Mucosa of descending colon (tissue), 3 donors: ENCODE results near the gene LGI4. TPM values are rescaled to one million over a fixed set of nuclear protein-coding genes. Genes with fewer than 3 reads are reported as not detected.

ENCODE experiments used
- ATAC-seq: fragments of 200-7000 bp; cut with Tn5 transposase; one replicate; pipeline ENCODE4 v1.9.1; 2020; ENCODE audit warnings: mild to moderate bottlenecking, moderate library complexity
- DNase-seq, 3 donors: peaks; one replicate each; pipeline ENCODE4 v3.0.0-alpha.2; 2020
- H3K36me3 ChIP-seq: fragments of 200-600 bp; one replicate; pipeline ENCODE4 v1.8.0; 2021; ENCODE audit warnings: low read depth, mild to moderate bottlenecking
- H3K4me1 ChIP-seq: fragments of 200-600 bp; one replicate; pipeline ENCODE4 v1.8.0; 2021; ENCODE audit warnings: low read depth, mild to moderate bottlenecking
- H3K4me3 ChIP-seq: fragments of 200-600 bp; one replicate; pipeline ENCODE4 v1.8.0; 2021; ENCODE audit warnings: mild to moderate bottlenecking
- H3K9me3 ChIP-seq: fragments of 200-600 bp; one replicate; pipeline ENCODE4 v1.8.0; 2021; ENCODE audit warnings: mild to moderate bottlenecking
- CTCF ChIP-seq: fragments of 200-600 bp; IDR thresholded peaks from one replicate; pipeline ENCODE4 v1.8.0; 2022; ENCODE audit warnings: antibody characterized with exemption, mild to moderate bottlenecking
- intact Hi-C, 2 donors: fragments of 100-400 bp; cut with DNase I in 1 of 2; cut with micrococcal nuclease in 1 of 2; formaldehyde crosslinking; loops; one replicate each; pipeline versions ENCODE4 v1.11.0 to v1.11.1; 2022; cut with DNase I, micrococcal nuclease
- total RNA-seq, 3 donors: library from RNA; stranded (reverse); fragmentation: NEBNext Ultra II Directional in 2 of 3; extraction: Animal tissue kit (Norgen Biotek cat#: 25700) in 2 of 3; gene quantifications; one replicate each; pipeline versions ENCODE4 v1.2.1 to v1.2.4, GENCODE V29; 2021 to 2023
- donor health status: DM: no; HTN: no; CAD: no; lungs with moderate emphysema.
- donor health status: DM: no; HTN: no; CAD: no.
- donor health status: DM: no; HTN: yes; CAD: no.

LGI4 gene
- total RNA-seq, 3 donors from 2014 or later: 14.1 to 38.8 (median 31.1) TPM

- intact Hi-C loops: no loop called here
- no peaks in the 10 kb centered on the region for H3K9me3 ChIP-seq
- peaks cover 62% of the 10 kb centered on the region for H3K4me1 ChIP-seq
- TF ChIP-seq CTCF: no peak
- no peak for DNase-seq
- H3K4me3 ChIP-seq: no peak overlapping the region
- H3K36me3 ChIP-seq: no peaks in the 10 kb centered on the region
- no peak for ATAC-seq
These were observed 8.3 kb downstream of the LGI4 start for GRCh38 chr19:35126624-35126959.

- H3K4me3 ChIP-seq: no peak overlapping the region
- peaks cover 61% of the 10 kb centered on the region for H3K4me1 ChIP-seq
- no peaks in the 10 kb centered on the region for H3K36me3 ChIP-seq
- intact Hi-C loops: no loop called here
- peak in 2 of 3 donors; percentile 42 to 62 for DNase-seq
- TF ChIP-seq CTCF: no peak
- no peaks in the 10 kb centered on the region for H3K9me3 ChIP-seq
- ATAC-seq: peak; percentile 1
These were observed 8.9 kb downstream of the LGI4 start for GRCh38 chr19:35125749-35126623.

GRCh38 chr19:35125270-35125717, 9.6 kb downstream of the LGI4 start:
- ATAC-seq: peak; percentile 26
- intact Hi-C loops: no loop called here
- Histone ChIP-seq H3K4me3 (no peak overlapping the region), H3K9me3 (no peaks in the 10 kb centered on the region), H3K36me3 (peaks cover 3% of the 10 kb centered on the region), H3K4me1 (peaks cover 62% of the 10 kb centered on the region)
- peak; percentile 53 to 73 (median 66) for DNase-seq
- no peak for TF ChIP-seq CTCF

GRCh38 chr19:35124098-35125060, 10.5 kb downstream of the LGI4 start:
- peaks cover 3% of the 10 kb centered on the region for H3K36me3 ChIP-seq
- peak; percentile 68 for ATAC-seq
- H3K4me1 ChIP-seq: peaks cover 68% of the 10 kb centered on the region
- no peaks in the 10 kb centered on the region for H3K9me3 ChIP-seq
- peak overlapping the region; percentile 9 for H3K4me3 ChIP-seq
- intact Hi-C loops: no loop called here
- no peak for TF ChIP-seq CTCF
- peak; percentile 95 to 97 (median 96) for DNase-seq

GRCh38 chr19:35123573-35123972, 11.3 kb downstream of the LGI4 start:
- intact Hi-C loops: no loop called here
- DNase-seq (peak in 2 of 3 donors; percentile 63 to 64), ATAC-seq (peak; percentile 5)
- TF ChIP-seq CTCF: no peak
- no peaks in the 10 kb centered on the region for H3K9me3 ChIP-seq
- peaks cover 3% of the 10 kb centered on the region for H3K36me3 ChIP-seq
- peaks cover 64% of the 10 kb centered on the region for H3K4me1 ChIP-seq
- H3K4me3 ChIP-seq: no peak overlapping the region
